ENCODE data around the gene RPIA.

RPIA gene

DNA sequence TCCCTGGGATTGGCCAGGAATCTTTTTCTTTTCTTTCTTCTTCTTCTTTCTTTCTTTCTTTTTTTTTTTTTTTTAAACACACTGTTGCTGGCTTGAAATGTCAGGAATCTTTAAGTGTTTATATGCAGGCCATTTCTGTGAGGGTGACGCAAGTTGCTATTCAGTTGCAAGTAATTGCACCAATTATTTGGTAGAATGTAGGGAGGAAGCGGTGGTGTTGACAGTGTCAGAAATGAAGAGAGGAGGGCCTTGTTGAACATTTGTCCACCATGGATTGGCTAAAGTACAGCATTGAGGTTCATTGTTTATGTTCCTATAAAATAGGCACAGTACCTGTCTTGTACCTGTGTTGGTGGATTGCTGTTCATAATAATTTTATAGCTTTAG is 6.5 kb downstream of the RPIA start:
- Histone ChIP-seq H3K4me1 (ENCODE audit: control insufficient read depth in 1 of 2, insufficient read depth in 2 of 2, low read length in 2 of 2) (peaks cover 39 to 51% of the 10 kb centered on the region in 2 donors), H3K4me3 (ENCODE audit: low read depth in 1 of 2, low read length in 2 of 2) (peak overlapping the region in 1 of 2 donors; percentile 45), H3K9me3 (ENCODE audit: control insufficient read depth in 1 of 2, low read length in 2 of 2) (no peaks in the 10 kb centered on the region), H3K27ac (ENCODE audit: low read depth, low read length) (no peak overlapping the region), H3K36me3 (ENCODE audit: control insufficient read depth in 1 of 2, insufficient read depth in 2 of 2, low read length in 2 of 2) (peaks cover 4 to 12% of the 10 kb centered on the region in 2 donors), H3K27me3 (ENCODE audit: control insufficient read depth in 1 of 2, insufficient read depth in 2 of 2, low read length in 2 of 2) (no peaks in the 10 kb centered on the region), H3K9ac (ENCODE audit: low read depth in 1 of 2, low read length in 2 of 2) (peak overlapping the region in 1 of 2 donors; percentile 15)

DNA sequence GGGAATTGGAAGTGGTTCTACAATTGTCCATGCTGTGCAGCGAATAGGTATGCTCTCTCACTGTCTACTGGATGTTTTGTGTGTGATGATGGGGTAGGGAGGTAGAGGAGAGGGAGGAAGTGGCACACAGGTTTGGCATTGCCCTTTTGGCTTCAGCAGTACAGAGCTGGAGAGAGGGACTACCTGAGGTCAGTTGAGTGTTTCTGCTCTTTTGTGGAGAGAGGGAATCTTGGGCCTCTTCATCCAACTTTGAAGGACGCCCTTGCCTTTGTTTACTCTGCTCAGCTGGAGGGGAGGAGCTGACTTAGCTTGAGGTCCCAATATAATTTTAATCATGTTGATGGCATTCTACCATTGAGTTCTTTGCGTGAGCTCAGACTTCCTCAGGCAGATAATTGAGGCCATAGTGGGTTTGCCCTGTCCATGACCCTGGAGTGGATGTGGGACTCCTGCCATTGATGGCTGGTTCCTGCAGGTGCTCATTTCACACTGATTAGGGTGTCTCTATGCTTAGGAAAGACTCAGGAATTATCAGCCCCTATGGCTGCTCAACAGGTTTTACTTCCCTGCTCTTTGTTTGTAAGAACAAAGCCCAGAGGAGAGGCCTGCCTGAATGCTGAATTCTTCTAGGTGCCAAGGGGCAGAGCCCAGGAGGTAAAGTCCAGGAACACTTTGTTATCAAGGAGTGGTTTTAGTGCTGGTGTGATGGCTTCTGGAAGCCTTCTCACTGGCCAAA is 7.2 kb downstream of the RPIA start:
- peak overlapping the region in 1 of 2 donors; percentile 16 for H3K9ac ChIP-seq (ENCODE audit: low read depth in 1 of 2, low read length in 2 of 2)
- no peaks in the 10 kb centered on the region for H3K9me3 ChIP-seq (ENCODE audit: control insufficient read depth in 1 of 2, low read length in 2 of 2)
- H3K4me3 ChIP-seq (ENCODE audit: low read depth in 1 of 2, low read length in 2 of 2), result peak overlapping the region in 1 of 2 donors; percentile 6
- H3K36me3 ChIP-seq (ENCODE audit: control insufficient read depth in 1 of 2, insufficient read depth in 2 of 2, low read length in 2 of 2), result peaks cover 4 to 16% of the 10 kb centered on the region in 2 donors
- H3K27ac ChIP-seq (ENCODE audit: low read depth, low read length), result peak overlapping the region; percentile 20
- H3K4me1 ChIP-seq (ENCODE audit: control insufficient read depth in 1 of 2, insufficient read depth in 2 of 2, low read length in 2 of 2), result peaks cover 32 to 45% of the 10 kb centered on the region in 2 donors
- H3K27me3 ChIP-seq (ENCODE audit: control insufficient read depth in 1 of 2, insufficient read depth in 2 of 2, low read length in 2 of 2), result no peaks in the 10 kb centered on the region

DNA sequence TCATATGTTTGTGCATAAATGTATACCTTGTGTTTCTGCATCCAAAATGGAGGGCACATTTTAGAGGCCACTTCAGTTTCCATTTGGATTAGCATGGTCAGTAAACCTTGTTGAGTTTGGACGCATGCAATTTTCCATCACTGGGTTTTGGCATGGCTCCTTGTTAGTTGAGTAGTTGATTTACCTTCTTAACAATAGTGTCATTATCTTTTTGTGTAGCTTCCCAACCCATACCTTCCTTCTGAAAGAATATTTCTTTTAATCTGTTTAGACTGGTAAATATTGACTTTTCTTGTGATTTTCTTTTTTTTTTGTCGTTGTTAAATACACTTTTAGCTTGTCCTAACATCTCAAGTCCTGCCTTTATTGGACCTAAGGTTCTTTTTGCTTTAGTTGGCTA is 15.5 kb downstream of the RPIA start:
- H3K9ac ChIP-seq (ENCODE audit: low read depth in 1 of 2, low read length in 2 of 2), result no peak overlapping the region
- peaks cover 0 to 13% of the 10 kb centered on the region in 2 donors for H3K36me3 ChIP-seq (ENCODE audit: control insufficient read depth in 1 of 2, insufficient read depth in 2 of 2, low read length in 2 of 2)
- no peaks in the 10 kb centered on the region for H3K27me3 ChIP-seq (ENCODE audit: control insufficient read depth in 1 of 2, insufficient read depth in 2 of 2, low read length in 2 of 2)
- H3K4me1 ChIP-seq (ENCODE audit: control insufficient read depth in 1 of 2, insufficient read depth in 2 of 2, low read length in 2 of 2), result peaks cover 4 to 16% of the 10 kb centered on the region in 2 donors
- H3K4me3 ChIP-seq (ENCODE audit: low read depth in 1 of 2, low read length in 2 of 2), result no peak overlapping the region
- H3K27ac ChIP-seq (ENCODE audit: low read depth, low read length), result no peak overlapping the region
- H3K9me3 ChIP-seq (ENCODE audit: control insufficient read depth in 1 of 2, low read length in 2 of 2), result no peaks in the 10 kb centered on the region

DNA sequence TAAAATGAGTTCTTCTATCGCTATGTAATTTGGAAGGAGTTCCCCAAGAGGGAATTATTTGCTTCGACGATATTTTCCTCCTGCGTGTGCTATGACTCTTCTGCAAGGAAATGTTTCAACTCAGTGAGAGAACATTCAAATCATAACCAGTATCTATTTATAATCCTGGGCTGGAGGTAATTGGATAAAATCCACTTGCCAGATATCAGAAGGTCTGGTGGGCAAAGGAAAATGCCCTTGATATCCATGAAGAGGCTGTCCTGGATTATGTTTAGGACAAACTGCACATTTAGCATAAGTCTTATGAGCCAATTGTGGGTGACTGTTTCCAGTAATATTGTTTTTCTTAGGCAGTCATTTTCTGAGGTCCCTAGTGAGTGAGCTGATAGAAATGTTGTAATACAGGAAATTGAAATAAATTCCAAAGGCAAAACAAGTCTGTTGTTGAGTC is 17.7 kb downstream of the RPIA start:
- H3K4me1 ChIP-seq (ENCODE audit: control insufficient read depth in 1 of 2, insufficient read depth in 2 of 2, low read length in 2 of 2), result peaks cover 4 to 16% of the 10 kb centered on the region in 2 donors
- no peak overlapping the region for H3K4me3 ChIP-seq (ENCODE audit: low read depth in 1 of 2, low read length in 2 of 2)
- H3K9ac ChIP-seq (ENCODE audit: low read depth in 1 of 2, low read length in 2 of 2), result no peak overlapping the region
- H3K36me3 ChIP-seq (ENCODE audit: control insufficient read depth in 1 of 2, insufficient read depth in 2 of 2, low read length in 2 of 2), result no peaks in the 10 kb centered on the region
- no peak overlapping the region for H3K27ac ChIP-seq (ENCODE audit: low read depth, low read length)
- H3K27me3 ChIP-seq (ENCODE audit: control insufficient read depth in 1 of 2, insufficient read depth in 2 of 2, low read length in 2 of 2), result no peaks in the 10 kb centered on the region
- H3K9me3 ChIP-seq (ENCODE audit: control insufficient read depth in 1 of 2, low read length in 2 of 2), result no peaks in the 10 kb centered on the region

DNA sequence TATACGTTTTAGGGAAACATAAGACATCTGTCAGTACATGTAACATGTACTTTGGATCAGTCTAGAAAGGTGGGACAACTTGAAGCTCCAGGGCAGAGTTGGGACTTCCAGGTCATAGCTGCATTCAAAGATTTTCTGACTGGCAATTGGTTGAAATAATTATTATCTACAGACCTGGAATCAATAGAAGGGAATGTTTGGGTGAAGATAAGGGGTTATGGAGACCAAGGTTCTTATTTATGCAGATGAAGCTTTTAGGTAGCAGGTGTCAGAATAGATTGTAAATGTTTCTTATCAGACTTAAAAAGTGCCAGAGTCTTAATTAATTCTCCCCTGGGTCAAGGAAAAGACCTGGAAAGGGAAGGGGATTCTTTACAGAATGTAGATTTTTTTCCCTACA is 19.8 kb downstream of the RPIA start:
- no peak overlapping the region for H3K9ac ChIP-seq (ENCODE audit: low read depth in 1 of 2, low read length in 2 of 2)
- no peak overlapping the region for H3K4me3 ChIP-seq (ENCODE audit: low read depth in 1 of 2, low read length in 2 of 2)
- no peaks in the 10 kb centered on the region for H3K9me3 ChIP-seq (ENCODE audit: control insufficient read depth in 1 of 2, low read length in 2 of 2)
- no peaks in the 10 kb centered on the region for H3K27me3 ChIP-seq (ENCODE audit: control insufficient read depth in 1 of 2, insufficient read depth in 2 of 2, low read length in 2 of 2)
- peaks cover 0 to 3% of the 10 kb centered on the region in 2 donors for H3K36me3 ChIP-seq (ENCODE audit: control insufficient read depth in 1 of 2, insufficient read depth in 2 of 2, low read length in 2 of 2)
- no peak overlapping the region for H3K27ac ChIP-seq (ENCODE audit: low read depth, low read length)
- peaks cover 19 to 34% of the 10 kb centered on the region in 2 donors for H3K4me1 ChIP-seq (ENCODE audit: control insufficient read depth in 1 of 2, insufficient read depth in 2 of 2, low read length in 2 of 2)

DNA sequence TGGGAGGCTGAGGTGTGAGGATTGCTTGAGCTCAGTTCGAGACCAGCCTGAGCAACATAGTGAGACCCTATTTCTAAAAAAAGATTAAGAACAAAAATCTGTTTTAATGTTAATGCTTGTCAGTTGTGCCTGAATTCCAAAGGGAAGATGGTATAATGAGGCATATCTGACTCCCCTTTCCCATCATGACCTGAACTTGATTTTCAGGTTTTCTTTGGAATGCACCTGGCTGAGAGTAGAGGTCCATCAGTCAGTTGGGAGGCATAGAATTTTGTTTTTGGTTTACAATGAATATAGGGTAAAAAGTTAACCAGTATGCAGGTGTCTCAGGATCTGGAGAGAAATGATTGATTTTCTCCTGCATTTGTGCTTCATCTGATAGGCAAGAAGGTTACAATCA is 20.4 kb downstream of the RPIA start:
- Histone ChIP-seq H3K9me3 (ENCODE audit: control insufficient read depth in 1 of 2, low read length in 2 of 2) (no peaks in the 10 kb centered on the region), H3K4me3 (ENCODE audit: low read depth in 1 of 2, low read length in 2 of 2) (no peak overlapping the region), H3K4me1 (ENCODE audit: control insufficient read depth in 1 of 2, insufficient read depth in 2 of 2, low read length in 2 of 2) (peaks cover 19 to 34% of the 10 kb centered on the region in 2 donors), H3K36me3 (ENCODE audit: control insufficient read depth in 1 of 2, insufficient read depth in 2 of 2, low read length in 2 of 2) (peaks cover 0 to 3% of the 10 kb centered on the region in 2 donors), H3K9ac (ENCODE audit: low read depth in 1 of 2, low read length in 2 of 2) (no peak overlapping the region), H3K27ac (ENCODE audit: low read depth, low read length) (no peak overlapping the region), H3K27me3 (ENCODE audit: control insufficient read depth in 1 of 2, insufficient read depth in 2 of 2, low read length in 2 of 2) (no peaks in the 10 kb centered on the region)

DNA sequence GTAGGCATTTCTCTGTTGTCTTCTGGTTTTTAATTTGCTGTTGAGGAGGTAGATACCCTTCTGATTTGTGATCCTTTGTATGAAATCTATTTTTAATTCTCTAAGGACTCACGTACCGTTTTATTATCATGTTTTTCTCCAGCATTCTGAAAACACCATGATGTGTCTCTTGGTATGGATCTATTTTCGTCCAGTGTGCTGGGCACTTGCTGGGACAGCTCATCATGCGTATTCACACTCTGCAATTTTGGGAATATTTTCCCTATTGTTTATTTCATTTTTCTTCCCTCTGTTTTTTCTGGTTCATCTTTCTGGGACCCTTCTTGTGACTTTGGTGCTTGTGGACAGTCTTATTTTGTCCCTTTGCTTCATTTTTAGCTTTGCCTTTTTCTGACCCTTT is 21.9 kb downstream of the RPIA start:
- H3K27me3 ChIP-seq (ENCODE audit: control insufficient read depth in 1 of 2, insufficient read depth in 2 of 2, low read length in 2 of 2), result no peaks in the 10 kb centered on the region
- H3K27ac ChIP-seq (ENCODE audit: low read depth, low read length), result no peak overlapping the region
- H3K36me3 ChIP-seq (ENCODE audit: control insufficient read depth in 1 of 2, insufficient read depth in 2 of 2, low read length in 2 of 2), result peaks cover 0 to 3% of the 10 kb centered on the region in 2 donors
- H3K9me3 ChIP-seq (ENCODE audit: control insufficient read depth in 1 of 2, low read length in 2 of 2), result no peaks in the 10 kb centered on the region
- peaks cover 19 to 34% of the 10 kb centered on the region in 2 donors for H3K4me1 ChIP-seq (ENCODE audit: control insufficient read depth in 1 of 2, insufficient read depth in 2 of 2, low read length in 2 of 2)
- no peak overlapping the region for H3K9ac ChIP-seq (ENCODE audit: low read depth in 1 of 2, low read length in 2 of 2)
- H3K4me3 ChIP-seq (ENCODE audit: low read depth in 1 of 2, low read length in 2 of 2), result no peak overlapping the region

DNA sequence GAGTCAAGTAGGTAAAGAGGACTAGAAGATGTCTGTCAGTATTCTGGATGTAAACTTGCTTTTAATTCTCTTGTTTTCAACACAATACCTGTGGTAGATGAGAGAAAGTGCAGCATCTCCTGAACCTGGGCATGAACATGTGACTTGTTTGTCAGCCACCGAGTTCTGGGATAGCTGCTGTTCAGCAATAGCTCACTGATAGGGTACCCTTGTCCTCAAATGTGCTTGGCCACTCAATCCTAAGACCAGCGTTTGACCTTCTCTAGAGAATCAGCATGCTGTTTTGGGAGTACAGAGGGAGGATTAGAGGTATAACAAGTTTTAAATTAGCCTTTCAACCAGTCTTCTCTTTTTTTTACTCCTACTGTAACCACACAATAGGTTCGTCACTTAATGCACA is 23.2 kb downstream of the RPIA start:
- H3K4me1 ChIP-seq (ENCODE audit: control insufficient read depth in 1 of 2, insufficient read depth in 2 of 2, low read length in 2 of 2), result peaks cover 19 to 27% of the 10 kb centered on the region in 2 donors
- no peaks in the 10 kb centered on the region for H3K27me3 ChIP-seq (ENCODE audit: control insufficient read depth in 1 of 2, insufficient read depth in 2 of 2, low read length in 2 of 2)

DNA sequence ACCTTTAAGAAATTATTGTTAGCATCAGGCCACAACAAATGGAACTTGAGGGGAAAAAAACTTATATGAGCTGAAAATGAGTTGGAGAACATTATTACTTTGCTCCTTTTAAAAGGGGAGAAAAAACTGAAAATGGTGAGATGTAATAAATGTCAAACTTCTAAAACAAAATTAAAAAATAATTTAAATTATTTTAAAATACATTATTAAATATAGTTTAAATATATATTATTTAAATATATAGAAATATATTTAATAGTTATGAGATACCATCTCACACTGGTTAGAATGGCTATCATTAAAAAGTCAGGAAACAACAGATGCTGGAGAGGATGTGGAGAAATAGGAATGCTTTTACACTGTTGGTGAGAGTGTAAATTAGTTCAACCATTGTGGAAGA is 28.9 kb downstream of the RPIA start:
- no peak overlapping the region for H3K4me3 ChIP-seq (ENCODE audit: low read depth in 1 of 2, low read length in 2 of 2)
- peaks cover 14 to 16% of the 10 kb centered on the region in 2 donors for H3K4me1 ChIP-seq (ENCODE audit: control insufficient read depth in 1 of 2, insufficient read depth in 2 of 2, low read length in 2 of 2)
- no peak overlapping the region for H3K27ac ChIP-seq (ENCODE audit: low read depth, low read length)
- no peaks in the 10 kb centered on the region for H3K27me3 ChIP-seq (ENCODE audit: control insufficient read depth in 1 of 2, insufficient read depth in 2 of 2, low read length in 2 of 2)
- H3K9ac ChIP-seq (ENCODE audit: low read depth in 1 of 2, low read length in 2 of 2), result no peak overlapping the region
- no peaks in the 10 kb centered on the region for H3K9me3 ChIP-seq (ENCODE audit: control insufficient read depth in 1 of 2, low read length in 2 of 2)
- no peaks in the 10 kb centered on the region for H3K36me3 ChIP-seq (ENCODE audit: control insufficient read depth in 1 of 2, insufficient read depth in 2 of 2, low read length in 2 of 2)

More for the DNA sequence above, 23.2 kb downstream of the RPIA start:
- Histone ChIP-seq H3K9me3 (ENCODE audit: control insufficient read depth in 1 of 2, low read length in 2 of 2) (no peaks in the 10 kb centered on the region), H3K36me3 (ENCODE audit: control insufficient read depth in 1 of 2, insufficient read depth in 2 of 2, low read length in 2 of 2) (peaks cover 0 to 3% of the 10 kb centered on the region in 2 donors), H3K4me3 (ENCODE audit: low read depth in 1 of 2, low read length in 2 of 2) (no peak overlapping the region), H3K9ac (ENCODE audit: low read depth in 1 of 2, low read length in 2 of 2) (no peak overlapping the region), H3K27ac (ENCODE audit: low read depth, low read length) (no peak overlapping the region)

DNA sequence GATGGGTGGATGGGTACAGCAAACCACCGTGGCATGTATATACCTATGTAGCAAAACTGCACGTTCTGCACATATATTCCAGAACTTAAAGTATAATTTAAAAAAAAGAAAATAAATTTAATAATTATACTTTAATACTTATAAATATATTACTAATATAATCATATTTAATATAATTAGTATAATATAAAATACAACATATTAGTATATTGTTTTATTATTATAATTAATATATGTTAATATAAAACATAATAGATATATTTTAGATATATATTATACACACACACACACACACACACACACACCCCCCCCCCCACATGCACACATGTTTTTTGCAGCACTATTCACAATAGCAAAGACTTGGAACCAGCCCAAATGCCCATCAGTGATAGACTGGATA is 29.8 kb downstream of the RPIA start:
- H3K27ac ChIP-seq (ENCODE audit: low read depth, low read length), result no peak overlapping the region

More for the DNA sequence above, 29.8 kb downstream of the RPIA start:
- H3K9ac ChIP-seq (ENCODE audit: low read depth in 1 of 2, low read length in 2 of 2), result no peak overlapping the region
- no peaks in the 10 kb centered on the region for H3K36me3 ChIP-seq (ENCODE audit: control insufficient read depth in 1 of 2, insufficient read depth in 2 of 2, low read length in 2 of 2)
- no peak overlapping the region for H3K4me3 ChIP-seq (ENCODE audit: low read depth in 1 of 2, low read length in 2 of 2)
- H3K4me1 ChIP-seq (ENCODE audit: control insufficient read depth in 1 of 2, insufficient read depth in 2 of 2, low read length in 2 of 2), result peaks cover 6 to 9% of the 10 kb centered on the region in 2 donors
- H3K27me3 ChIP-seq (ENCODE audit: control insufficient read depth in 1 of 2, insufficient read depth in 2 of 2, low read length in 2 of 2), result no peaks in the 10 kb centered on the region
- no peaks in the 10 kb centered on the region for H3K9me3 ChIP-seq (ENCODE audit: control insufficient read depth in 1 of 2, low read length in 2 of 2)
